Ovary (tissue), 10 donors: ENCODE measurements around the gene MORN1. TPM values are rescaled to one million over a fixed set of nuclear protein-coding genes. Genes with fewer than 3 reads are reported as not detected.
A peak's percentile ranks its signal among the peaks of the same experiment; 100 is the strongest.
"Not testable (repeated sequence)": the region's sequence is repeated elsewhere in the genome, so short reads cannot be mapped to it uniquely, and the experiment has no call there.

Experiments used
- DNase-seq, 5 donors: peaks; one replicate each; pipeline ENCODE4 v3.0.0-alpha.2; 2019 to 2020
- H3K27ac ChIP-seq, 2 donors: fragments of 200-600 bp; one replicate each; pipeline versions ENCODE4 v1.5.1 to v1.8.0; 2019 to 2022
- H3K27me3 ChIP-seq: fragments of 200-600 bp; one replicate; pipeline ENCODE4 v1.8.0; 2022
- H3K36me3 ChIP-seq: fragments of 200-600 bp; sonication (generic); one replicate; pipeline ENCODE4 v1.5.1; 2019
- H3K4me1 ChIP-seq: one replicate; pipeline ENCODE4 v1.8.1; 2013; ENCODE audit warnings: mild to moderate bottlenecking, moderate library complexity; ENCODE audit not compliant: insufficient read depth
- H3K4me3 ChIP-seq: fragments of 200-600 bp; sonication (generic); one replicate; pipeline ENCODE4 v1.5.1; 2017
- H3K9me3 ChIP-seq, 2 donors: fragments of 200-600 bp in 1 of 2; sonication (generic) in 1 of 2; one replicate each; pipeline versions ENCODE4 v1.5.1 to v1.8.1; 2013 to 2019; ENCODE audit warnings: mild to moderate bottlenecking in 1 of 2, moderate library complexity in 1 of 2
- CTCF ChIP-seq, 3 donors: fragments of 450-650 bp in 2 of 3; fragments of 200-600 bp in 1 of 3; IDR thresholded peaks; one replicate each; pipeline versions ENCODE4 v1.5.1 to v1.8.0; 2016 to 2022; ENCODE audit warnings: antibody characterized with exemption in 3 of 3, mild to moderate bottlenecking in 1 of 3
- EP300 ChIP-seq: sonication (generic); formaldehyde crosslinking; IDR thresholded peaks from one replicate; pipeline ENCODE4 v1.6.1; 2017; ENCODE audit warnings: antibody characterized with exemption
- POLR2A ChIP-seq: fragments of 450-650 bp; IDR thresholded peaks from one replicate; pipeline ENCODE4 v1.6.1; 2017; ENCODE audit warnings: antibody characterized with exemption, mild to moderate bottlenecking, moderate library complexity
- WGBS, 3 donors: extraction: QIAGEN DNeasy Blood & Tissue Kit in 1 of 3; methylation state at CpG; one replicate each; pipeline versions ENCODE4 v1.1.5 to v1.1.7; 2013 to 2017; 5-methylcytosine and 5-hydroxymethylcytosine counted together
- intact Hi-C, 4 donors: fragments of 100-400 bp; cut with DNase I; formaldehyde crosslinking; loops; one replicate each; pipeline versions ENCODE4 v1.11.0 to v1.15.1; 2022 to 2023
- long read RNA-seq, 3 donors: library from polyadenylated mRNA in 2 of 3; unstranded in 2 of 3; transcript quantifications; one replicate each; pipeline ENCODE4 v2.0.0 and lab custom pipeline, GENCODE V29; 2021 to 2026
- polyA plus RNA-seq, 2 donors: library from polyadenylated mRNA; stranded (reverse); fragments of 200-250 nt in 1 of 2; fragments of 350-450 nt in 1 of 2; fragmentation: Illumina TruSeq in 1 of 2; extraction: RNeasy Lipid Tissue Mini Kit (QIAGEN cat#74804) in 1 of 2; gene quantifications; one replicate each; pipeline ENCODE4 v1.2.3, GENCODE V29; 2013 to 2014
- total RNA-seq, 7 donors: library from RNA; depleted of rRNA in 2 of 7; stranded (reverse); fragments of >200 nt in 2 of 7; fragmentation: NEBNext Ultra II Directional in 3 of 7; extraction: Animal tissue kit (Norgen Biotek cat#: 25700) in 3 of 7; gene quantifications; one replicate each; pipeline versions ENCODE4 v1.1.0 to v1.2.4, GENCODE V29; 2016 to 2023
- donor health status: DM: no; HTN: no; CAD: no; lungs with moderate emphysema.
- donor health status: DM: no; HTN: no; CAD: no.
- donor health status: Bipolar disorder and iron deficiency.
- donor health status: DM: yes; HTN: yes; CAD: no.
- donor health status: DM: no; HTN: no; CAD: no.
- donor health status: DM: yes; HTN: yes; CAD: no.

MORN1 gene
- total RNA-seq (10 to 100 TPM; 15.6 to 24.2 (median 17.8) TPM), polyA plus RNA-seq (1 to 10 TPM; 1.7 to 8.6 TPM)
- long read RNA-seq, donor 1, transcript MORN1-203 (14 exons, 1,798 nt): major isoform, 8 of 51 reads
- long read RNA-seq, donor 1, partial matches to known transcripts: 8 of 51 reads
- long read RNA-seq, donor 1, other reads (novel, unspliced or antisense): 33 of 51 reads
- long read RNA-seq, donor 2, partial matches to known transcripts: 107 of 255 reads
- long read RNA-seq, donor 2, other reads (novel, unspliced or antisense): 145 of 255 reads
- long read RNA-seq, donor 3, partial matches to known transcripts: 9 of 28 reads
- long read RNA-seq, donor 3, other reads (novel, unspliced or antisense): 15 of 28 reads

GRCh38 chr1:2391041-2391930 lies at the start of gene MORN1, which contains the start of gene RER1:
MORN1 (minus strand) TSS chr1:2391554; CDS start chr1:2391533, 21 bp downstream.
RER1 (plus strand) TSS chr1:2391841; CDS start chr1:2395791, 3,950 bp downstream.
- 0 to 1% (median 0%) methylated on average over 56 to 103 of the region's 103 CpGs for WGBS, 3 donors
- peak within 1 kb of the TSS; percentile 96 for H3K4me3 ChIP-seq
- H3K27ac ChIP-seq: peak within 1 kb of the TSS; percentile 57 to 70
- intact Hi-C loops: no loop called here
- TF ChIP-seq CTCF (IDR thresholded peaks at IDR 0.05) (no peak), EP300 (peak; percentile 64), POLR2A (peak; percentile 90)
- H3K27me3 ChIP-seq: no peaks in the 10 kb centered on the region
- no peaks in the 10 kb centered on the region for H3K9me3 ChIP-seq
- DNase-seq: peak; percentile 99 to 100 (median 99)
- H3K4me1 ChIP-seq: peaks cover 11% of the 10 kb centered on the region
- no peaks in the 10 kb centered on the region for H3K36me3 ChIP-seq

GRCh38 chr1:2440346-2440745 lies 49.0 kb upstream of the MORN1 start:
- H3K36me3 ChIP-seq, H3K4me3 ChIP-seq, H3K9me3 ChIP-seq, intact Hi-C loops, H3K4me1 ChIP-seq, DNase-seq, H3K27ac ChIP-seq, H3K27me3 ChIP-seq: not testable (repeated sequence)
- WGBS, 3 donors: 75 to 95% (median 95%) methylated on average over 20 to 23 of the region's 23 CpGs

GRCh38 chr1:2439369-2439768 lies 48.0 kb upstream of the MORN1 start:
- Histone ChIP-seq H3K27me3 (no peaks in the 10 kb centered on the region), H3K9me3 (no peaks in the 10 kb centered on the region), H3K4me1 (no peaks in the 10 kb centered on the region), H3K4me3 (no peak overlapping the region), H3K27ac (no peak overlapping the region), H3K36me3 (no peaks in the 10 kb centered on the region)
- 43 to 63% (median 52%) methylated on average over 15 of the region's 15 CpGs for whole genome bisulfite sequencing, 3 donors
- intact Hi-C loops: no loop called here
- DNase-seq: no peak
- no peak for TF ChIP-seq CTCF (IDR thresholded peaks at IDR 0.05)
- TF ChIP-seq EP300: no peak
- TF ChIP-seq POLR2A: no peak

GRCh38 chr1:2438641-2439040 lies 47.3 kb upstream of the MORN1 start:
- Histone ChIP-seq H3K36me3 (no peaks in the 10 kb centered on the region), H3K9me3 (no peaks in the 10 kb centered on the region), H3K4me1 (no peaks in the 10 kb centered on the region), H3K27ac (no peak overlapping the region), H3K27me3 (no peaks in the 10 kb centered on the region), H3K4me3 (no peak overlapping the region)
- TF ChIP-seq EP300: no peak
- no peak for TF ChIP-seq POLR2A
- no peak for TF ChIP-seq CTCF (IDR thresholded peaks at IDR 0.05)
- DNase-seq: no peak
- WGBS, 3 donors: 86 to 92% (median 88%) methylated on average over 14 of the region's 14 CpGs
- intact Hi-C loops: no loop called here
